HL-60 (cell line): ENCODE results near the gene ID1. TPM values are rescaled to one million over a fixed set of nuclear protein-coding genes. Genes with fewer than 3 reads are reported as not detected.

ENCODE experiments used
- DNase-seq, 2 experiments: peaks; one replicate each; pipeline ENCODE4 v3.0.0-alpha.2; 2010 to 2020; ENCODE audit warnings: low read depth in 1 of 2, low spot score in 1 of 2
- H3K27ac ChIP-seq: fragments of 250-450 bp; sonication (Bioruptor Pico); replicated peaks from 2 replicates; pipeline ENCODE4 v1.5.1; 2020; ENCODE audit warnings: mild to moderate bottlenecking, moderate library complexity
- H3K27me3 ChIP-seq: fragments of 250-450 bp; sonication (Bioruptor Pico); 2 replicates; pipeline ENCODE4 v1.5.1; 2021; ENCODE audit warnings: mild to moderate bottlenecking, moderate library complexity; ENCODE audit not compliant: insufficient read depth, poor library complexity, severe bottlenecking
- H3K4me3 ChIP-seq: replicated peaks from 2 replicates; pipeline ENCODE4 v1.5.1; 2011; ENCODE audit warnings: mild to moderate bottlenecking, control low read depth, low read length; ENCODE audit not compliant: insufficient read depth
- CTCF ChIP-seq: IDR thresholded peaks from one replicate; pipeline ENCODE4 v1.5.1; 2011; ENCODE audit warnings: low read length, control low read depth, inconsistent platforms; ENCODE audit not compliant: insufficient read depth
- GABPA ChIP-seq: IDR thresholded peaks from 2 replicates; pipeline ENCODE4 v1.6.1; 2012; ENCODE audit warnings: low read depth
- POLR2AphosphoS5 ChIP-seq: IDR thresholded peaks from 2 replicates; pipeline ENCODE4 v1.6.1; 2012; ENCODE audit warnings: low read depth
- SPI1 ChIP-seq: IDR thresholded peaks from 2 replicates; pipeline ENCODE4 v1.6.1; 2012; ENCODE audit warnings: low read depth, mild to moderate bottlenecking, borderline replicate concordance
- microRNA-seq: library from miRNA; unstranded; fragments of <30 nt; microRNA quantifications from one replicate; pipeline ENCODE4, GENCODE V29; 2018
- TF ChIP-seq, protein P1 (sequence below): IDR thresholded peaks from 2 replicates; pipeline ENCODE4 v1.6.1; 2012; ENCODE audit warnings: low read depth; ENCODE audit not compliant: insufficient replicate concordance

ID1 gene

GRCh38 chr20:31652917-31653396 is 47.9 kb downstream of the ID1 start:
- TF ChIP-seq SPI1 (no peak), POLR2AphosphoS5 (no peak), CTCF (no peak), GABPA (no peak)
- TF ChIP-seq, protein P1, sequence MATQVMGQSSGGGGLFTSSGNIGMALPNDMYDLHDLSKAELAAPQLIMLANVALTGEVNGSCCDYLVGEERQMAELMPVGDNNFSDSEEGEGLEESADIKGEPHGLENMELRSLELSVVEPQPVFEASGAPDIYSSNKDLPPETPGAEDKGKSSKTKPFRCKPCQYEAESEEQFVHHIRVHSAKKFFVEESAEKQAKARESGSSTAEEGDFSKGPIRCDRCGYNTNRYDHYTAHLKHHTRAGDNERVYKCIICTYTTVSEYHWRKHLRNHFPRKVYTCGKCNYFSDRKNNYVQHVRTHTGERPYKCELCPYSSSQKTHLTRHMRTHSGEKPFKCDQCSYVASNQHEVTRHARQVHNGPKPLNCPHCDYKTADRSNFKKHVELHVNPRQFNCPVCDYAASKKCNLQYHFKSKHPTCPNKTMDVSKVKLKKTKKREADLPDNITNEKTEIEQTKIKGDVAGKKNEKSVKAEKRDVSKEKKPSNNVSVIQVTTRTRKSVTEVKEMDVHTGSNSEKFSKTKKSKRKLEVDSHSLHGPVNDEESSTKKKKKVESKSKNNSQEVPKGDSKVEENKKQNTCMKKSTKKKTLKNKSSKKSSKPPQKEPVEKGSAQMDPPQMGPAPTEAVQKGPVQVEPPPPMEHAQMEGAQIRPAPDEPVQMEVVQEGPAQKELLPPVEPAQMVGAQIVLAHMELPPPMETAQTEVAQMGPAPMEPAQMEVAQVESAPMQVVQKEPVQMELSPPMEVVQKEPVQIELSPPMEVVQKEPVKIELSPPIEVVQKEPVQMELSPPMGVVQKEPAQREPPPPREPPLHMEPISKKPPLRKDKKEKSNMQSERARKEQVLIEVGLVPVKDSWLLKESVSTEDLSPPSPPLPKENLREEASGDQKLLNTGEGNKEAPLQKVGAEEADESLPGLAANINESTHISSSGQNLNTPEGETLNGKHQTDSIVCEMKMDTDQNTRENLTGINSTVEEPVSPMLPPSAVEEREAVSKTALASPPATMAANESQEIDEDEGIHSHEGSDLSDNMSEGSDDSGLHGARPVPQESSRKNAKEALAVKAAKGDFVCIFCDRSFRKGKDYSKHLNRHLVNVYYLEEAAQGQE = no peak
- DNase-seq = no peak
- H3K27ac ChIP-seq = no peak overlapping the region
- no peak overlapping the region for H3K4me3 ChIP-seq
- no peaks in the 10 kb centered on the region for H3K27me3 ChIP-seq

- no peak for DNase-seq
- no peak for TF ChIP-seq CTCF
- no peak for TF ChIP-seq POLR2AphosphoS5
- TF ChIP-seq, protein P1 = no peak
- TF ChIP-seq GABPA = no peak
- TF ChIP-seq SPI1 = no peak
- Histone ChIP-seq H3K4me3 (no peak overlapping the region), H3K27me3 (no peaks in the 10 kb centered on the region), H3K27ac (no peak overlapping the region)
These were observed 48.5 kb downstream of the ID1 start for GRCh38 chr20:31653561-31653960.

- no peak overlapping the region for H3K4me3 ChIP-seq
- no peaks in the 10 kb centered on the region for H3K27me3 ChIP-seq
- TF ChIP-seq GABPA (no peak), SPI1 (no peak), CTCF (no peak), POLR2AphosphoS5 (no peak)
- TF ChIP-seq, protein P1 = no peak
- DNase-seq = no peak
- H3K27ac ChIP-seq = no peak overlapping the region
These were observed 49.4 kb downstream of the ID1 start for GRCh38 chr20:31654534-31654933.

Small RNAs within 50 kb of the gene (microRNA-seq; reads per million reads assigned to microRNA genes)
- gene MIR3193 = not detected
